SK-N-SH (cell line): ENCODE results near the gene TM9SF2. TPM values are rescaled to one million over a fixed set of nuclear protein-coding genes. Genes with fewer than 3 reads are reported as not detected.

Experiments
- CTCF ChIA-PET: fragments of 300-600, 350-600 bp; formaldehyde crosslinking; extraction: SDS; loops from one replicate; lab custom pipeline; 2021; lab: Yijun Ruan, JAX
- POLR2A ChIA-PET: fragments of 350-600 bp; sonication (Branson Sonifier 250); formaldehyde crosslinking; extraction: SDS; loops from one replicate; lab custom pipeline; 2020; ENCODE audit warnings: antibody characterized with exemption, inconsistent platforms; lab: Yijun Ruan, JAX
- DNase-seq: peaks from one replicate; pipeline ENCODE4 v3.0.0; 2012
- H2AFZ ChIP-seq: fragments of 200-600 bp; sonication (generic); 2 replicates; pipeline ENCODE4 v1.8.1; 2016; ENCODE audit warnings: antibody characterized with exemption, mild to moderate bottlenecking, low read depth
- H3F3A ChIP-seq: fragments of 200-600 bp; sonication (generic); replicated peaks from 2 replicates; pipeline ENCODE3; 2016; ENCODE audit warnings: antibody characterized with exemption, mild to moderate bottlenecking; ENCODE audit not compliant: insufficient read depth
- H3K27ac ChIP-seq, 2 experiments: fragments of 200-500 bp in 1 of 2; fragments of 200-600 bp in 1 of 2; sonication (Bioruptor generic) in 1 of 2; sonication (generic), shearing (Covaris generic) in 1 of 2; 2 replicates each; pipeline versions ENCODE4 v1.5.1 to v1.6.1; 2014 to 2016; ENCODE audit warnings: low read depth in 2 of 2, inconsistent platforms in 1 of 2, low read length in 1 of 2, mild to moderate bottlenecking in 1 of 2, mixed read lengths in 1 of 2
- H3K27me3 ChIP-seq: fragments of 200-600 bp; sonication (generic), shearing (Covaris generic); 2 replicates; pipeline ENCODE4 v1.6.1; 2016; ENCODE audit warnings: mixed run types; ENCODE audit not compliant: insufficient read depth
- H3K36me3 ChIP-seq, 2 experiments: fragments of 200-500 bp in 1 of 2; fragments of 200-600 bp in 1 of 2; sonication (Bioruptor generic) in 1 of 2; sonication (generic) in 1 of 2; replicated peaks in 1 of 2; 2 replicates each; pipeline versions ENCODE3 to v1.5.1; 2014 to 2016; ENCODE audit warnings: low read length in 1 of 2, mild to moderate bottlenecking in 1 of 2; ENCODE audit not compliant: insufficient read depth in 2 of 2, control insufficient read depth in 1 of 2
- H3K4me1 ChIP-seq, 2 experiments: fragments of 200-500 bp in 1 of 2; fragments of 200-600 bp in 1 of 2; sonication (Bioruptor generic) in 1 of 2; sonication (generic), shearing (Covaris generic) in 1 of 2; 2 replicates each; pipeline versions ENCODE4 v1.5.1 to v1.6.1; 2014 to 2016; ENCODE audit warnings: low read depth in 1 of 2, low read length in 1 of 2, mixed run types in 1 of 2; ENCODE audit not compliant: insufficient read depth in 2 of 2, control insufficient read depth in 1 of 2
- H3K4me2 ChIP-seq: fragments of 200-600 bp; sonication (generic), shearing (Covaris generic); 2 replicates; pipeline ENCODE4 v1.6.1; 2017; ENCODE audit warnings: mixed run types
- H3K4me3 ChIP-seq, 2 experiments: fragments of 200-500 bp in 1 of 2; fragments of 200-600 bp in 1 of 2; sonication (Bioruptor generic) in 1 of 2; sonication (generic), shearing (Covaris generic) in 1 of 2; 2 replicates each; pipeline versions ENCODE4 v1.5.1 to v1.8.1; 2014 to 2016; ENCODE audit warnings: low read depth in 2 of 2, inconsistent platforms in 1 of 2, low read length in 1 of 2, mild to moderate bottlenecking in 1 of 2, mixed read lengths in 1 of 2, moderate library complexity in 1 of 2
- H3K79me2 ChIP-seq: fragments of 200-600 bp; sonication (generic); 2 replicates; pipeline ENCODE4 v1.8.1; 2017; ENCODE audit warnings: mild to moderate bottlenecking; ENCODE audit not compliant: insufficient read depth
- H3K9ac ChIP-seq: fragments of 200-600 bp; sonication (generic); 2 replicates; pipeline ENCODE4 v1.6.1; 2017; ENCODE audit warnings: mixed run types
- H3K9me2 ChIP-seq: fragments of 200-600 bp; sonication (generic); 2 replicates; pipeline ENCODE4 v1.6.1; 2017; ENCODE audit warnings: mixed run types
- H3K9me3 ChIP-seq: fragments of 200-600 bp; sonication (generic); 2 replicates; pipeline ENCODE4 v1.6.1; 2017; ENCODE audit warnings: mixed run types, mild to moderate bottlenecking, moderate library complexity
- H4K20me1 ChIP-seq: fragments of 200-600 bp; sonication (generic); 2 replicates; pipeline ENCODE4 v1.6.1; 2017; ENCODE audit warnings: mild to moderate bottlenecking, mixed run types; ENCODE audit not compliant: insufficient read depth
- CHD2 ChIP-seq: fragments of 150-350 bp; IDR thresholded peaks from 2 replicates; pipeline ENCODE4 v1.6.1; 2018; ENCODE audit warnings: low read length; ENCODE audit not compliant: partially characterized antibody
- ELF1 ChIP-seq: IDR thresholded peaks from 2 replicates; pipeline ENCODE4 v1.4.0; 2012
- FOSL2 ChIP-seq: IDR thresholded peaks from 2 replicates; pipeline ENCODE4 v1.4.0; 2012; ENCODE audit warnings: low read depth, mild to moderate bottlenecking, moderate library complexity, borderline replicate concordance
- FOXJ3 ChIP-seq: sonication (generic); formaldehyde crosslinking; IDR thresholded peaks from 2 replicates; pipeline ENCODE4 v1.5.1; 2020; ENCODE audit warnings: mild to moderate bottlenecking, missing genetic modification reagents
- GABPA ChIP-seq: IDR thresholded peaks from 2 replicates; pipeline ENCODE4 v1.4.0; 2012; ENCODE audit warnings: low read depth, mild to moderate bottlenecking
- IRF3 ChIP-seq: fragments of 150-350 bp; IDR thresholded peaks from 2 replicates; pipeline ENCODE4 v1.6.1; 2016; ENCODE audit warnings: mild to moderate bottlenecking, low read depth, low read length
- JUND ChIP-seq: IDR thresholded peaks from 2 replicates; pipeline ENCODE4 v1.4.0; 2012
- MAX ChIP-seq: IDR thresholded peaks from 2 replicates; pipeline ENCODE4 v1.4.0; 2012; ENCODE audit warnings: low read depth
- NRF1 ChIP-seq: IDR thresholded peaks from 2 replicates; pipeline ENCODE4 v1.6.1; 2012; ENCODE audit warnings: low read depth, mild to moderate bottlenecking, low read length
- RAD21 ChIP-seq: IDR thresholded peaks from 2 replicates; pipeline ENCODE4 v1.6.1; 2012; ENCODE audit warnings: mild to moderate bottlenecking, low read length
- RCOR1 ChIP-seq: fragments of 150-350 bp; IDR thresholded peaks from 2 replicates; pipeline ENCODE4 v1.6.1; 2017; ENCODE audit warnings: antibody characterized with exemption, low read length
- RFX5 ChIP-seq: IDR thresholded peaks from 2 replicates; pipeline ENCODE4 v1.6.1; 2012; ENCODE audit warnings: mild to moderate bottlenecking, improper control_type of control experiment, low read length
- RXRA ChIP-seq: IDR thresholded peaks from 2 replicates; pipeline ENCODE4 v1.4.0; 2012; ENCODE audit warnings: low read depth, mild to moderate bottlenecking, borderline replicate concordance
- SIN3A ChIP-seq: IDR thresholded peaks from 2 replicates; pipeline ENCODE4 v1.6.1; 2012; ENCODE audit warnings: low read depth, mild to moderate bottlenecking, low read length, moderate library complexity, borderline replicate concordance
- SMC3 ChIP-seq: IDR thresholded peaks from 2 replicates; pipeline ENCODE4 v1.6.1; 2012; ENCODE audit warnings: low read depth, low read length, improper control_type of control experiment
- TCF12 ChIP-seq: IDR thresholded peaks from 2 replicates; pipeline ENCODE4 v1.4.0; 2012
- TEAD4 ChIP-seq: IDR thresholded peaks from 2 replicates; pipeline ENCODE4 v1.4.0; 2012; ENCODE audit warnings: mild to moderate bottlenecking, borderline replicate concordance; ENCODE audit not compliant: insufficient read depth
- USF1 ChIP-seq: IDR thresholded peaks from 2 replicates; pipeline ENCODE4 v1.4.0; 2012; ENCODE audit warnings: low read depth, borderline replicate concordance
- YY1 ChIP-seq: IDR thresholded peaks from 2 replicates; pipeline ENCODE4 v1.4.0; 2012; ENCODE audit warnings: low read depth, mild to moderate bottlenecking
- WGBS: methylation state at CpG from one replicate; pipeline ENCODE4 v1.1.6; 2017; ENCODE audit warnings: low lambda C conversion rate; 5-methylcytosine and 5-hydroxymethylcytosine counted together
- polyA plus RNA-seq, 3 experiments: library from polyadenylated mRNA; depleted of rRNA; stranded (reverse); fragments of >200 nt; gene quantifications; 2 replicates each; pipeline ENCODE4 v1.2.3, GENCODE V29; 2012

Gene TM9SF2
- polyA plus RNA-seq, 1 of the 3 experiments (the other 2 are of a cell fraction) = 49.8 TPM

GRCh38 chr13:99563404-99563803, 62.1 kb downstream of the TM9SF2 start:
- Histone ChIP-seq H3F3A (peaks cover 8% of the 10 kb centered on the region), H3K79me2 (no peaks in the 10 kb centered on the region), H3K4me1 (no peaks in the 10 kb centered on the region), H3K4me2 (no peak overlapping the region), H4K20me1 (no peaks in the 10 kb centered on the region; the same call in 1 of the 2 replicates), H3K27me3 (no peaks in the 10 kb centered on the region), H3K9ac (no peak overlapping the region), H3K36me3 (peaks cover 48 to 52% of the 10 kb centered on the region in 2 experiments), H2AFZ (no peak overlapping the region), H3K4me3 (no peak overlapping the region), H3K9me3 (no peaks in the 10 kb centered on the region), H3K27ac (no peak overlapping the region; a peak in 1 of 4 replicates), H3K9me2 (no peaks in the 10 kb centered on the region)
- CTCF ChIA-PET = no interaction called here
- TF ChIP-seq USF1 = no peak
- TF ChIP-seq TEAD4 = no peak
- TF ChIP-seq RXRA = no peak
- TF ChIP-seq RCOR1 = no peak
- no peak for TF ChIP-seq GABPA
- no peak for TF ChIP-seq JUND
- no peak for TF ChIP-seq FOXJ3 (CRISPR knock-in tag)
- TF ChIP-seq ELF1 = no peak
- TF ChIP-seq IRF3 = no peak
- no peak for TF ChIP-seq RAD21
- TF ChIP-seq SIN3A = no peak
- no peak for TF ChIP-seq RFX5
- TF ChIP-seq SMC3 = no peak
- no peak for TF ChIP-seq FOSL2
- TF ChIP-seq CHD2 = no peak
- no peak for TF ChIP-seq YY1
- no peak for TF ChIP-seq NRF1
- no peak for TF ChIP-seq MAX
- POLR2A ChIA-PET = no interaction called here
- DNase-seq = no peak

GRCh38 chr13:99564386-99564785, 63.1 kb downstream of the TM9SF2 start:
- Histone ChIP-seq H3K4me2 (no peak overlapping the region), H4K20me1 (no peaks in the 10 kb centered on the region), H3K9me2 (no peaks in the 10 kb centered on the region), H3K79me2 (no peaks in the 10 kb centered on the region), H3K9ac (no peak overlapping the region), H3K27ac (no peak overlapping the region), H3F3A (peaks cover 8% of the 10 kb centered on the region), H3K9me3 (no peaks in the 10 kb centered on the region), H3K27me3 (no peaks in the 10 kb centered on the region), H3K36me3 (peaks cover 40 to 48% of the 10 kb centered on the region in 2 experiments), H2AFZ (no peak overlapping the region), H3K4me3 (no peak overlapping the region), H3K4me1 (no peaks in the 10 kb centered on the region)
- ChIA-PET CTCF (no interaction called here), POLR2A (no interaction called here)
- TF ChIP-seq TCF12 = peak; percentile 63; the same call in 1 of the 2 replicates
- TF ChIP-seq YY1 = no peak
- DNase-seq = no peak
- 89% methylated on average over 2 of the region's 2 CpGs for WGBS
